ENCODE measurements around the gene CDK1. TPM values are rescaled to one million over a fixed set of nuclear protein-coding genes. Genes with fewer than 3 reads are reported as not detected.

CDK1 gene
- total and polyA plus RNA-seq, 2 of the 8 experiments (the other 6 are each of a cell fraction or from before 2014, with no cell fraction given), result 29.4 to 111 TPM

- peak; percentile 34 for TF ChIP-seq CHD7 (IDR thresholded peaks at IDR 0.05; ENCODE audit: insufficient replicate concordance, low read length)
- peak; percentile 3; the same call in 1 of the 2 replicates for TF ChIP-seq RFX5 (IDR thresholded peaks at IDR 0.05; ENCODE audit: borderline replicate concordance, low read depth, low read length)
- TF ChIP-seq SIX5 (IDR thresholded peaks at IDR 0.05; ENCODE audit: low read depth, low read length), result no peak
- no peak for TF ChIP-seq CHD2 (IDR thresholded peaks at IDR 0.05; ENCODE audit: low read length)
- TF ChIP-seq ASH2L (IDR thresholded peaks at IDR 0.05; ENCODE audit: low read length), result peak; percentile 92
- peak; percentile 39; the same call in 1 of the 2 replicates for TF ChIP-seq E2F6 (IDR thresholded peaks at IDR 0.05)
- no peak for TF ChIP-seq MAFK (IDR thresholded peaks at IDR 0.05; ENCODE audit: low read depth, low read length)
- TF ChIP-seq POLR2A (IDR thresholded peaks at IDR 0.05; ENCODE audit: control extremely low read depth in 1 of 2, low read depth in 2 of 2, low read length in 2 of 2), result peak; percentile 90 to 93
- TF ChIP-seq GTF2F1 (IDR thresholded peaks at IDR 0.05; ENCODE audit: borderline replicate concordance, low read depth, low read length), result peak; percentile 87
- peak; percentile 95 for TF ChIP-seq TBP (IDR thresholded peaks at IDR 0.05; ENCODE audit: low read depth, low read length)
- TF ChIP-seq POLR2AphosphoS5 (IDR thresholded peaks at IDR 0.05; ENCODE audit: low read depth, low read length), result peak; percentile 87
Observed at GRCh38 chr10:60778214-60778970, at the start of gene CDK1 (continued).

Measured in H1 (cell line).